Lung (tissue), 12 donors: ENCODE results near the gene RABGAP1L. TPM values are rescaled to one million over a fixed set of nuclear protein-coding genes. Genes with fewer than 3 reads are reported as not detected.
"Not testable (repeated sequence)": the region's sequence is repeated elsewhere in the genome, so short reads cannot be mapped to it uniquely, and the experiment has no call there.

ENCODE experiments used
- ATAC-seq: fragments of 200-7000 bp; cut with Tn5 transposase; one replicate; pipeline ENCODE4 v1.9.1; 2020; ENCODE audit warnings: moderate number of reproducible peaks; ENCODE audit not compliant: insufficient read depth, low FRiP score
- DNase-seq, 3 donors: peaks; one replicate each; pipeline ENCODE4 v3.0.0-alpha.2; 2013 to 2017
- H3K27ac ChIP-seq, 2 donors: one replicate each; pipeline ENCODE4 v1.5.1; 2013; ENCODE audit warnings: mild to moderate bottlenecking in 2 of 2, moderate library complexity in 2 of 2, control low read depth in 1 of 2, inconsistent platforms in 1 of 2, low read depth in 1 of 2, low read length in 1 of 2
- H3K27me3 ChIP-seq, 3 donors: one replicate each; pipeline ENCODE4 v1.5.1; 2013; ENCODE audit warnings: low read length in 2 of 3; ENCODE audit not compliant: control insufficient read depth in 3 of 3, insufficient read depth in 3 of 3
- H3K36me3 ChIP-seq, 4 donors: one replicate each; pipeline ENCODE4 v1.5.1; 2013; ENCODE audit warnings: low read length in 4 of 4, mild to moderate bottlenecking in 1 of 4, moderate library complexity in 1 of 4; ENCODE audit not compliant: control insufficient read depth in 4 of 4, insufficient read depth in 4 of 4
- H3K4me1 ChIP-seq, 5 donors: one replicate each; pipeline ENCODE4 v1.5.1; 2013; ENCODE audit warnings: low read length in 5 of 5, mild to moderate bottlenecking in 2 of 5, moderate library complexity in 1 of 5; ENCODE audit not compliant: control insufficient read depth in 5 of 5, insufficient read depth in 5 of 5
- H3K4me3 ChIP-seq: one replicate; pipeline ENCODE4 v1.5.1; 2013; ENCODE audit warnings: mild to moderate bottlenecking, control low read depth, moderate library complexity
- H3K9ac ChIP-seq, 2 donors: one replicate each; pipeline ENCODE4 v1.5.1; 2013; ENCODE audit warnings: low read length in 2 of 2, control low read depth in 1 of 2; ENCODE audit not compliant: insufficient read depth in 1 of 2
- H3K9me3 ChIP-seq, 4 donors: one replicate each; pipeline ENCODE4 v1.5.1; 2013; ENCODE audit warnings: low read length in 3 of 4, mild to moderate bottlenecking in 1 of 4, moderate library complexity in 1 of 4; ENCODE audit not compliant: control insufficient read depth in 4 of 4, insufficient read depth in 3 of 4
- CTCF ChIP-seq: IDR thresholded peaks from 2 replicates; pipeline ENCODE4 v1.5.1; 2012; ENCODE audit warnings: mild to moderate bottlenecking; ENCODE audit errors: control extremely low read depth, extremely low read depth
- WGBS, 2 donors: extraction: QIAGEN DNeasy Blood & Tissue Kit; methylation state at CpG; one replicate each; pipeline ENCODE4 v1.1.7; 2013; 5-methylcytosine and 5-hydroxymethylcytosine counted together
- polyA plus RNA-seq, 2 donors: library from polyadenylated mRNA; stranded (reverse); fragments of 200-250 nt; gene quantifications; one replicate each; pipeline ENCODE4 v1.2.1, GENCODE V29; 2013
- total RNA-seq, 2 donors: library from RNA; depleted of rRNA in 1 of 2; stranded (reverse); fragments of >200 nt in 1 of 2; gene quantifications; one replicate each; pipeline ENCODE4 v1.2.1, GENCODE V29; 2014 to 2021
- donor health status: control.
- donor health status: control.
- donor health status: Bipolar disorder and iron deficiency.
- donor health status: healthy.
- donor health status: DM: yes; HTN: yes; CAD: no.

RABGAP1L gene
- total and polyA plus RNA-seq, 4 donors: 16.0 to 123 (median 44.5) TPM

DNA sequence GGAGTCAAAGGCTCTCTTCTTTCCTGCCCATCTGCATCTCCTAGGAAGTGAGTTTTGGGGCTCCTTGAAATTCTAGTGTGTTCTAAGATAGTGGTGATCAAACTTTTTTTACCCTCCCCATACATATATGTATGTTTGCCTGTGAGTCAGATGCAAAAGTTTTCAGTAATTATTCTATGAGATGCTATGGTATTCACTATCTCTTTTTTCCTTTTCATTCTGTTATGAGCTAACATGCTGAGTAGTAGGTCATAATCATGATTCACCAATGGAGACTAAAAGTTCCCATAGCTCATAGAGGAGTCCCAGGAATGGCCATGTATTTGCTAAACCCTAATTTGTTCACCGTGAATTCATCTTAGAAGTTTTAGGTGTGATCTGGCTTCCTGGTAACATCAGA lies 424.0 kb downstream of the RABGAP1L start:
- DNase-seq (no peak), ATAC-seq (no peak)
- no peaks in the 10 kb centered on the region for H3K4me1 ChIP-seq
- no peak overlapping the region for H3K9ac ChIP-seq
- H3K27me3 ChIP-seq: no peaks in the 10 kb centered on the region
- 90 to 93% methylated on average over 1 of the region's 1 CpG for WGBS, 2 donors
- no peaks in the 10 kb centered on the region for H3K36me3 ChIP-seq
- H3K27ac ChIP-seq: no peak overlapping the region
- no peak for TF ChIP-seq CTCF
- no peaks in the 10 kb centered on the region for H3K9me3 ChIP-seq
- no peak overlapping the region for H3K4me3 ChIP-seq

- TF ChIP-seq CTCF: no peak
- WGBS, 2 donors: 93 to 100% methylated on average over 1 of the region's 1 CpG
These were observed 424.8 kb downstream of the RABGAP1L start for GRCh38 chr1:174584071-174584470.

DNA sequence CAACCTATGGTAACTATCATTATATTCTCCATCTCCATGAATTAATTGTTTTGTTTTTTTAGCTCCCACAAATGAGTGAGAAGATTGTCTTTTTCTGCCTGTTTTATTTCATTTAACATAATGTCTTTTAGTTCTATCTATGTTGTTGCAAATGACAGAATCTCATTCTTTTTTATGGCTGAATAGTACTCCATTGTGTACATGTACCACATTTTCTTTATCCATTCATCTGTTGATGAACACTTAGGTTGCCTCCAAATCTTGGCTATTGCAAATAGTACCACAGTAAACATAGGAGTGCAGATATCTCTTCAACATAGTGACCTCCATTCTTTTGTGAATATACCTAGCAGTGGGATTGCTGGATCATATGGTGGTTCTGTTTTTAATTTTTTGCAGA lies 429.3 kb downstream of the RABGAP1L start:
- not testable (repeated sequence) for H3K36me3 ChIP-seq, H3K27ac ChIP-seq, ATAC-seq, H3K4me1 ChIP-seq, DNase-seq, H3K27me3 ChIP-seq, H3K4me3 ChIP-seq, H3K9me3 ChIP-seq, H3K9ac ChIP-seq

More at GRCh38 chr1:174584071-174584470, 424.8 kb downstream of the RABGAP1L start:
- no peak for DNase-seq
- H3K9ac ChIP-seq: no peak overlapping the region
- H3K27me3 ChIP-seq: no peaks in the 10 kb centered on the region
- ATAC-seq: no peak
- H3K4me3 ChIP-seq: no peak overlapping the region
- no peaks in the 10 kb centered on the region for H3K4me1 ChIP-seq
- no peak overlapping the region for H3K27ac ChIP-seq
- H3K9me3 ChIP-seq: no peaks in the 10 kb centered on the region
- H3K36me3 ChIP-seq: no peaks in the 10 kb centered on the region

DNA sequence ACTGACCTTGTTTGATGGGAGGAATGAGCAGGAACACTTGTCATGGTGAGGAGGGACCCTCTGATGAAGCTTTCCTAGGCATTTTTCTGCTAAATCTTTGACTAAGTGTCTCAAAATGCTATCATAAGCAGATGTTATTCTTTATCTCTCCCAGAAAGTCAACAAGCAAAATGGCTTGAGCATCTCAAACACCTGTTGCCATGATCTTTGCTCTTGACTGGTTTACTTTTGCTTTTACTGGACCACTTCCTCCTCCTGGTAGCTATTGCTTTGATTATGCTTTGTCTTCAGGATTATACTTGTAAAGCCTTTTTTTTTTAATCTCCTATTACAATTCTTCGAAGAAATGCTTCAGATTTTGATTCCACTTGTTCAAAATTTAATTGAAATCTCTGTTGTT lies 445.9 kb downstream of the RABGAP1L start:
- no peak for DNase-seq

More for the DNA sequence above, 445.9 kb downstream of the RABGAP1L start:
- Histone ChIP-seq H3K27me3 (no peaks in the 10 kb centered on the region), H3K4me3 (no peak overlapping the region), H3K27ac (no peak overlapping the region), H3K9ac (no peak overlapping the region), H3K36me3 (no peaks in the 10 kb centered on the region), H3K4me1 (no peaks in the 10 kb centered on the region), H3K9me3 (peaks cover 0 to 8% (median 0%) of the 10 kb centered on the region in 4 donors)
- WGBS, 2 donors: 92 to 95% methylated on average over 1 of the region's 1 CpG
- TF ChIP-seq CTCF: no peak
- ATAC-seq: no peak
